HG02884 (cell line): ENCODE measurements around the gene TPD52L1.
A peak's percentile ranks its signal among the peaks of the same experiment; 100 is the strongest.

Source experiments
- ATAC-seq: cut with Tn5 transposase; IDR thresholded peaks from one replicate; pipeline ENCODE4 v1.9.1; 2021; ENCODE audit warnings: mild to moderate bottlenecking, moderate library complexity; ENCODE audit not compliant: unreplicated experiment

The TPD52L1 gene

GRCh38 chr6:125174626-125175025, 21.1 kb downstream of the TPD52L1 start:
- no peak for ATAC-seq

- no peak for ATAC-seq
These were observed 22.0 kb downstream of the TPD52L1 start for GRCh38 chr6:125175466-125176048.

GRCh38 chr6:125182237-125183008, 28.9 kb downstream of the TPD52L1 start:
- ATAC-seq: no peak

GRCh38 chr6:125183391-125183790, 29.8 kb downstream of the TPD52L1 start:
- ATAC-seq: no peak

- no peak for ATAC-seq
These were observed 34.5 kb downstream of the TPD52L1 start for GRCh38 chr6:125188037-125188436.

- ATAC-seq: no peak
These were observed 35.1 kb downstream of the TPD52L1 start for GRCh38 chr6:125188594-125189203.

GRCh38 chr6:125189494-125189893, 35.9 kb downstream of the TPD52L1 start:
- no peak for ATAC-seq

GRCh38 chr6:125190667-125191066, 37.1 kb downstream of the TPD52L1 start:
- no peak for ATAC-seq

GRCh38 chr6:125191916-125192609, 38.5 kb downstream of the TPD52L1 start:
- ATAC-seq: peak; percentile 95

- no peak for ATAC-seq
These were observed 39.0 kb downstream of the TPD52L1 start for GRCh38 chr6:125192610-125192930.

GRCh38 chr6:125193208-125193607, 39.6 kb downstream of the TPD52L1 start:
- ATAC-seq: no peak

GRCh38 chr6:125194941-125195340, 41.4 kb downstream of the TPD52L1 start:
- no peak for ATAC-seq

- ATAC-seq: no peak
These were observed 42.0 kb downstream of the TPD52L1 start for GRCh38 chr6:125195526-125195925.

- no peak for ATAC-seq
These were observed 43.0 kb downstream of the TPD52L1 start for GRCh38 chr6:125196613-125197012.

GRCh38 chr6:125197795-125198269, 44.3 kb downstream of the TPD52L1 start:
- no peak for ATAC-seq

- ATAC-seq: no peak
These were observed 44.9 kb downstream of the TPD52L1 start for GRCh38 chr6:125198398-125198937.

- no peak for ATAC-seq
These were observed 47.4 kb downstream of the TPD52L1 start for GRCh38 chr6:125200941-125201340.

- no peak for ATAC-seq
These were observed 48.6 kb downstream of the TPD52L1 start for GRCh38 chr6:125201961-125202729.

- no peak for ATAC-seq
These were observed 49.8 kb downstream of the TPD52L1 start for GRCh38 chr6:125203395-125203794.

GRCh38 chr6:125205931-125206330, 52.4 kb downstream of the TPD52L1 start:
- no peak for ATAC-seq

- no peak for ATAC-seq
These were observed 52.8 kb downstream of the TPD52L1 start for GRCh38 chr6:125206389-125206788.
